ENCODE data around the gene HNRNPA2B1.
"Not testable (repeated sequence)": the region's sequence is repeated elsewhere in the genome, so short reads cannot be mapped to it uniquely, and the experiment has no call there.

The HNRNPA2B1 gene

DNA sequence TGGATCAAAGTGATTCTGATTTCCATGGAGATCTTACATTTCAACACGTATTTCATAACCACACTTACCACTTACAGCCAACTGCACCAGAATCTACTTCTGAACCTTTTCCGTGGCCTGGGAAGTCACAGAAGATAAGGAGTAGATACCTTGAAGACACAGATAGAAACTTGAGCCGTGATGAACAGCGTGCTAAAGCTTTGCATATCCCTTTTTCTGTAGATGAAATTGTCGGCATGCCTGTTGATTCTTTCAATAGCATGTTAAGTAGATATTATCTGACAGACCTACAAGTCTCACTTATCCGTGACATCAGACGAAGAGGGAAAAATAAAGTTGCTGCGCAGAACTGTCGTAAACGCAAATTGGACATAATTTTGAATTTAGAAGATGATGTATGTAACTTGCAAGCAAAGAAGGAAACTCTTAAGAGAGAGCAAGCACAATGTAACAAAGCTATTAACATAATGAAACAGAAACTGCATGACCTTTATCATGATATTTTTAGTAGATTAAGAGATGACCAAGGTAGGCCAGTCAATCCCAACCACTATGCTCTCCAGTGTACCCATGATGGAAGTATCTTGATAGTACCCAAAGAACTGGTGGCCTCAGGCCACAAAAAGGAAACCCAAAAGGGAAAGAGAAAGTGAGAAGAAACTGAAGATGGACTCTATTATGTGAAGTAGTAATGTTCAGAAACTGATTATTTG, 15.3 kb downstream of the HNRNPA2B1 start:
- no peak for DNase-seq (ENCODE audit: low read depth)

GRCh38 chr7:26184281-26185101, 16.1 kb downstream of the HNRNPA2B1 start:
- not testable (repeated sequence) for DNase-seq (ENCODE audit: low read depth)

- DNase-seq (ENCODE audit: low read depth) = no peak
Measured at GRCh38 chr7:26183545-26184280, 16.8 kb downstream of the HNRNPA2B1 start.

GRCh38 chr7:26182706-26183105, 17.8 kb downstream of the HNRNPA2B1 start:
- no peak for DNase-seq (ENCODE audit: low read depth)

DNA sequence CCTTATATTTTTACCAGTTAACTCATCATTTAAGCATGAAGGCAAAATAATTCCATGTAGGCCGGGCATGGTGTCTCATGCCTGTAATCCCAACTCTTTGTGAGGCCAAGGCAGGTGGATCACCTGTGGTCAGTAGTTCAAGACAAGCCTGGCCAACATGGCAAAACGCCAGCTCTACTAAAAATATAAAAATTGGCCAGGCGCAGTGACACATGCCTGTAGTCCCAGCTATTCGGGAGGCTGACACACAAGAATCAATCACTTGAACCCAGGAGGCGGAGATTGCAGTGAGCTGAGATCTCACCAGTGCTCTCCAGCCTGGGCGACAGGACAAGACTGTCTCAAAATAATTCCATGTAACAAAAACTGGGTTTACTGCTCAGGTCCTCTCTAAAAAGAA, 18.3 kb downstream of the HNRNPA2B1 start:
- no peak for DNase-seq (ENCODE audit: low read depth)

- no peak for DNase-seq (ENCODE audit: low read depth)
Measured at GRCh38 chr7:26181474-26182227, 18.9 kb downstream of the HNRNPA2B1 start.

DNA sequence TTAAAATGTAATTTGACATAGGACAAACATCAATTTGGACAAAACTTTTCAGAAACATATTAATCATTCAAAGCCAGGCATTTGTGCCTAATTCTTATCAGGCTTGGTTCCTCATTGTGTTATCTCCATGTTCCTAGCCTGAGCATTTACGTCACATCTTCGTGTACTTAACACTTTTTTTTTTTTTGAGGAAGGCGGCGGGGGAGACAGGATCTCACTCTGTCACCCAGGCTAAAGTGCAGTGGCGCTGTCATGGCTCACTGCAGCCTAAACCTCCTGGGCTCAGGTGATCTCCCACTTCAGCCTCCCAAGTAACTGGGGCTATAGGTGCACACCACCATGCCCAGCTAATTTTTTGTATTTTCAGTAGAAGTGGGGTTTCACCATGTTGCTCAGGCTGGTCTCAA, 19.8 kb downstream of the HNRNPA2B1 start:
- DNase-seq (ENCODE audit: low read depth) = no peak

DNA sequence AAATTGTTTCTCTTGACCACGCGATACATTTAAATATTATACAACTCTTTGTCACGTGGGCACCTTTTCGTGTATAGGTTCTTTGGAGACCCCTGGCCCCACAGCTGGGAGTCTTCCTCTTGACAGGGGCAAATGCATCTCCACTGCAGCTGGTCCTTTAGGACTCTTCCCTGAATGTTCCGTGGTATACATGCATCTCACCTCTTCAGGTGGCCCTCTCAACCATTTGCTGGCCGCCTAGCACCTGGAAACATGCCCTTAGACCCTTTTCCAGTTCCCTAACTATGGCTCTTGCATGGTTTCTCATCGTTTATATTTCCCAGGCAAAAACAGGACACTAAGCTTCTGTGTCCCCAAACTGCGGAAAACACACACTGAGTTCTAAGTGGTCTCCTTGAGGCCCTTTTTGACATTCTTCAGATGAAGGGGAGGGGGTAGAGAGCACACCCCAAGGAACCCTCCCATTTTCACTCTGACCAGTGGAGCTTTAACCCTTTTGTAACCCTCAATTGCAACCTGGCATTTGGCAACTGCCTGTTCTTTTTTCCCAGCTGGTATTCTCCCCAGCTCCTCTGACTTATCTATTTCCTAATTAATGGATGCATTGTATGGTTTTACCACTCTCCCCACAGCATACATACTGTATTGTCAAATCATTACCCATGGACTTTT, 20.6 kb downstream of the HNRNPA2B1 start:
- no peak for DNase-seq (ENCODE audit: low read depth)

GRCh38 chr7:26179422-26179821, 21.1 kb downstream of the HNRNPA2B1 start:
- DNase-seq (ENCODE audit: low read depth) = no peak

- DNase-seq (ENCODE audit: low read depth) = no peak
Measured at GRCh38 chr7:26178272-26178960, 22.1 kb downstream of the HNRNPA2B1 start.

GRCh38 chr7:26177269-26177668, 23.3 kb downstream of the HNRNPA2B1 start:
- not testable (repeated sequence) for DNase-seq (ENCODE audit: low read depth)

GRCh38 chr7:26176696-26177095, 23.9 kb downstream of the HNRNPA2B1 start:
- not testable (repeated sequence) for DNase-seq (ENCODE audit: low read depth)

GRCh38 chr7:26175903-26176302, 24.6 kb downstream of the HNRNPA2B1 start:
- not testable (repeated sequence) for DNase-seq (ENCODE audit: low read depth)

GRCh38 chr7:26172048-26172447, 28.5 kb downstream of the HNRNPA2B1 start:
- DNase-seq (ENCODE audit: low read depth) = no peak

DNA sequence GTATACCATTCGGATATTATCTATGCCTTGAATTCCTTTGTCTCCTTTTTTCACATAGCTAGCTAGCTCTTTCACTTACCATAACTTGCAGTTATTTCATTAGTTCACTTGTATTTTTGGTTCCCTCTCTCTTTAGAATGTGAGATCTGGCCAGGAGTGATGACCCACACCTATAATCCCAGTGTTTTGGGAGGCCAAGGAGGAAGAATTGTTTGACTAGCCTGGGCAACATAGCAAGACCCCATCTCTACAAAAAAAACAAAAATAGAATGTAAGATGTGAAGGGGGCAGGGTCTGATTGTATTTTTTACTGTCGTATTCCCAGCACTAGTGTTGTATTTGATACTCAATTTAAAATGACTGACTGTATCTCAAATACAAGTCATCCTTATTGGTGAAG, 28.9 kb downstream of the HNRNPA2B1 start:
- DNase-seq (ENCODE audit: low read depth) = no peak

- no peak for DNase-seq (ENCODE audit: low read depth)
Measured at GRCh38 chr7:26170663-26171062, 29.9 kb downstream of the HNRNPA2B1 start.

- no peak for DNase-seq (ENCODE audit: low read depth)
Measured at GRCh38 chr7:26169271-26169670, 31.3 kb downstream of the HNRNPA2B1 start.

DNA sequence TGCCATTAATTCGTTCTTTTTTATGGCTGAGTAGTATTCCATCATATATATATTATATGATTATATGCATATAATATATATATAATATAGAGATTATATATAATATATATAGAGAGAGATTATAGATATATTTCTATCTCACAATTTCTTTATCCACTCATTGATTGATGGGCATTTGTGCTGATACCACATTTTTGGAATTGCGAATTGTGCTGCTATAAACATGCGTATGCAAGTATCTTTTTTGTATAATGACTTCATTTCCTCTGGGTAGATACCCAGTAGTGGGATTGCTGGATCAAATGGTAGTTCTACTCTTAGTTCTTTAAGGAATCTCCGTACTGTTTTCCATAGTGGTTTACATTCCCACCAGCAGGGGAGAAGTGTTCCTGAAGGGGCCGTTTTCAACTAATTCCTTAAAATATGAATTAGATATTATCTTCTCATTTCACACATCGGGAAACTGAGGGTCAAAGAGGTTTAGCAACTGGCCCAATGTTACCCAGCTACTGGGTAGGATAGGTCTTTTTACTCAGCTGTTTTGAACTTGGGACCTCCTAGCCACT, 32.0 kb downstream of the HNRNPA2B1 start:
- DNase-seq (ENCODE audit: low read depth) = no peak

- DNase-seq (ENCODE audit: low read depth) = no peak
Measured at GRCh38 chr7:26167303-26167934, 33.1 kb downstream of the HNRNPA2B1 start.

- no peak for DNase-seq (ENCODE audit: low read depth)
Measured at GRCh38 chr7:26166684-26167266, 33.8 kb downstream of the HNRNPA2B1 start.

Measured in stimulated activated CD4-positive, alpha-beta T cell treated with anti-CD3 and anti-CD28 coated beads, Interleukin-2, amount 100 ng/mL, for 4 hours (primary cell).